HepG2 (cell line): ENCODE results near the gene PLA2G4C. TPM values are rescaled to one million over a fixed set of nuclear protein-coding genes. Genes with fewer than 3 reads are reported as not detected.

Experiments used
- ATAC-seq: fragments of 200-7000 bp; cut with Tn5 transposase; 3 replicates; pipeline ENCODE4 v1.9.1; 2020; ENCODE audit warnings: mild to moderate bottlenecking, moderate library complexity
- BruUV-seq: library from RNA; stranded (reverse); fragments of 400-500 nt; replicated peaks from 2 replicates; lab custom pipeline; 2021; lab: Mats Ljungman, UMichigan
- CTCF ChIA-PET: fragments of 300-600 bp; formaldehyde crosslinking; extraction: SDS; loops from one replicate; lab custom pipeline; 2021; ENCODE audit warnings: low total read pairs, inconsistent platforms, low intra/inter-chr PET ratio; lab: Yijun Ruan, JAX
- POLR2A ChIA-PET: fragments of 350-600 bp; sonication (Branson Sonifier 250); formaldehyde crosslinking; loops from one replicate; lab custom pipeline; 2020; ENCODE audit warnings: antibody characterized with exemption, inconsistent platforms; lab: Yijun Ruan, JAX
- DNase-seq: peaks from one replicate; pipeline ENCODE4 v3.0.0-alpha.2; 2015; ENCODE audit warnings: low spot score
- FAIRE-seq: peaks from 3 replicates; lab custom pipeline; 2011; peaks lifted over from hg19 to GRCh38; lab: Jason Lieb, UNC
- H2AFZ ChIP-seq: one replicate; pipeline ENCODE4 v1.6.1; 2011; ENCODE audit warnings: low read length, inconsistent platforms
- H3K27ac ChIP-seq: fragments of 300-600 bp; 3 replicates; pipeline ENCODE4 v1.8.0; 2011; ENCODE audit warnings: mixed run types, mild to moderate bottlenecking, mixed read lengths, low read length, inconsistent platforms; ENCODE audit not compliant: insufficient read depth; ENCODE audit errors: extremely low read length
- H3K27me3 ChIP-seq, 2 experiments: fragments of 200-600 bp in 1 of 2; 2 replicates in 1 of 2; 3 replicates in 1 of 2; pipeline versions ENCODE4 v1.6.0 to v1.8.0; 2011; ENCODE audit warnings: low read length in 2 of 2, mild to moderate bottlenecking in 2 of 2, moderate library complexity in 2 of 2, inconsistent platforms in 1 of 2; ENCODE audit not compliant: insufficient read depth in 2 of 2, control insufficient read depth in 1 of 2
- H3K36me3 ChIP-seq, 2 experiments: fragments of 200-600 bp in 1 of 2; replicated peaks in 1 of 2; 2 replicates in 1 of 2; 3 replicates in 1 of 2; pipeline versions ENCODE4 v1.5.1 to v1.8.0; 2011; ENCODE audit warnings: low read length in 2 of 2, inconsistent platforms in 1 of 2; ENCODE audit not compliant: insufficient read depth in 2 of 2, control insufficient read depth in 1 of 2
- H3K4me1 ChIP-seq: 2 replicates; pipeline ENCODE4 v1.5.1; 2012; ENCODE audit warnings: low read length, inconsistent platforms; ENCODE audit not compliant: insufficient read depth
- H3K4me2 ChIP-seq: 2 replicates; pipeline ENCODE4 v1.6.0; 2011; ENCODE audit warnings: low read depth, low read length, inconsistent platforms
- H3K4me3 ChIP-seq, 3 experiments: fragments of 200-600 bp in 1 of 3; sonication (generic), shearing (Covaris generic) in 1 of 3; replicated peaks in 1 of 3; 2 replicates each; pipeline ENCODE4 v1.5.1; 2011 to 2016; ENCODE audit warnings: low read length in 3 of 3, inconsistent platforms in 2 of 3, low read depth in 2 of 3, mild to moderate bottlenecking in 2 of 3, control low read depth in 1 of 3, mixed read lengths in 1 of 3; ENCODE audit not compliant: insufficient read depth in 1 of 3
- H3K79me2 ChIP-seq: one replicate; pipeline ENCODE4 v1.6.1; 2011; ENCODE audit warnings: low read length, inconsistent platforms; ENCODE audit not compliant: insufficient read depth
- H3K9ac ChIP-seq: 2 replicates; pipeline ENCODE4 v1.6.0; 2011; ENCODE audit warnings: mild to moderate bottlenecking, low read depth, low read length, inconsistent platforms; ENCODE audit not compliant: insufficient read depth
- H3K9me3 ChIP-seq: 2 replicates; pipeline ENCODE4 v1.5.1; 2012; ENCODE audit warnings: mild to moderate bottlenecking, low read length
- H4K20me1 ChIP-seq: 2 replicates; pipeline ENCODE4 v1.6.0; 2011; ENCODE audit warnings: inconsistent platforms, mild to moderate bottlenecking, low read length, moderate library complexity; ENCODE audit not compliant: insufficient read depth
- ARNT2 ChIP-seq: sonication (generic); formaldehyde crosslinking; IDR thresholded peaks from 2 replicates; pipeline ENCODE4 v1.8.0; 2022; ENCODE audit warnings: mild to moderate bottlenecking, low read depth, missing genetic modification reagents, moderate library complexity
- HMG20B ChIP-seq: conservative IDR thresholded peaks from 2 replicates; pipeline ENCODE4 v1.6.1; 2016; ENCODE audit warnings: missing genetic modification reagents, missing compliant biosample characterization
- KDM2A ChIP-seq: sonication (generic); formaldehyde crosslinking; IDR thresholded peaks from 2 replicates; pipeline ENCODE4 v1.4.0; 2020; ENCODE audit warnings: low read depth, missing genetic modification reagents, borderline replicate concordance
- PHB2 ChIP-seq: fragments of 450-650 bp; IDR thresholded peaks from 2 replicates; pipeline ENCODE4 v1.6.1; 2018; ENCODE audit not compliant: partially characterized antibody
- PPARG ChIP-seq: conservative IDR thresholded peaks from 2 replicates; pipeline ENCODE4 v1.6.1; 2016; ENCODE audit warnings: missing biosample characterization, missing genetic modification reagents
- SOX13 ChIP-seq, 3 experiments: fragments of 450-650 bp in 1 of 3; sonication (generic) in 1 of 3; formaldehyde crosslinking in 1 of 3; IDR thresholded peaks in 2 of 3; conservative IDR thresholded peaks in 1 of 3; 2 replicates each; pipeline versions ENCODE4 v1.5.0 to v1.6.1; 2016 to 2020; ENCODE audit warnings: antibody characterized with exemption in 1 of 3, mild to moderate bottlenecking in 1 of 3, missing compliant biosample characterization in 1 of 3, missing genetic modification reagents in 1 of 3, moderate library complexity in 1 of 3
- SOX5 ChIP-seq: IDR thresholded peaks from 2 replicates; pipeline ENCODE4 v1.6.1; 2016; ENCODE audit warnings: borderline replicate concordance
- ZBTB8A ChIP-seq: sonication (generic); formaldehyde crosslinking; IDR thresholded peaks from 2 replicates; pipeline ENCODE4 v1.4.0; 2020; ENCODE audit warnings: mild to moderate bottlenecking, low read depth, missing genetic modification reagents, borderline replicate concordance
- ZNF570 ChIP-seq: sonication (generic); formaldehyde crosslinking; IDR thresholded peaks from 2 replicates; pipeline ENCODE4 v1.4.0; 2020; ENCODE audit warnings: mild to moderate bottlenecking, missing genetic modification reagents, borderline replicate concordance
- WGBS: methylation state at CpG from one replicate; pipeline ENCODE4 v1.1.6; 2017; ENCODE audit warnings: low lambda C conversion rate; 5-methylcytosine and 5-hydroxymethylcytosine counted together
- in situ Hi-C: cut with HindIII; loops from 2 replicates; pipeline ENCODE4 v1.10.0; 2017; ENCODE audit warnings: low pct_unique_long_range_greater_than_20kb; ENCODE audit not compliant: extremely low pct_ligation_motif_present
- intact Hi-C: fragments of 100-400 bp; cut with micrococcal nuclease; formaldehyde crosslinking; loops from one replicate; pipeline ENCODE4 v1.10.0; 2022; ENCODE audit not compliant: unreplicated experiment
- polyA plus RNA-seq, 8 experiments: library from polyadenylated mRNA; depleted of rRNA in 3 of 8; stranded (reverse) in 7 of 8; unstranded in 1 of 8; fragments of >200 nt; fragmentation: Illumina TruSeq in 4 of 8; extraction: Trizol in 4 of 8; gene quantifications; 2 replicates each; pipeline versions ENCODE4 v1.2.1 to v1.2.3, GENCODE V29; 2011 to 2016; ENCODE audit warnings: low read depth in 4 of 8, missing spikeins in 1 of 8, mixed read lengths in 1 of 8; ENCODE audit not compliant: insufficient read depth in 1 of 8
- total RNA-seq, 5 experiments: library from RNA; depleted of rRNA; stranded (reverse); fragments of >200 nt; fragmentation: Illumina TruSeq; extraction: Trizol; gene quantifications; 2 replicates each; pipeline ENCODE4 v1.2.3, GENCODE V29; 2016; ENCODE audit warnings: low read depth in 1 of 5
- TF ChIP-seq, protein P1 (sequence below): conservative IDR thresholded peaks from 2 replicates; pipeline ENCODE4 v1.6.1; 2018; ENCODE audit warnings: missing genetic modification reagents
- TF ChIP-seq, protein P2 (sequence below): sonication (generic); formaldehyde crosslinking; IDR thresholded peaks from 2 replicates; pipeline ENCODE4 v1.5.0; 2020; ENCODE audit warnings: missing genetic modification reagents

PLA2G4C gene
- total and polyA plus RNA-seq, 2 of the 13 experiments (the other 11 are each of a cell fraction or from before 2014, with no cell fraction given): 1.6 to 1.7 TPM

- no peak for TF ChIP-seq PPARG
- no peak for TF ChIP-seq ARNT2 (CRISPR knock-in tag)
- TF ChIP-seq HMG20B (CRISPR knock-in tag): no peak
- no peak for TF ChIP-seq ZNF570 (CRISPR knock-in tag)
- TF ChIP-seq, protein P1, sequence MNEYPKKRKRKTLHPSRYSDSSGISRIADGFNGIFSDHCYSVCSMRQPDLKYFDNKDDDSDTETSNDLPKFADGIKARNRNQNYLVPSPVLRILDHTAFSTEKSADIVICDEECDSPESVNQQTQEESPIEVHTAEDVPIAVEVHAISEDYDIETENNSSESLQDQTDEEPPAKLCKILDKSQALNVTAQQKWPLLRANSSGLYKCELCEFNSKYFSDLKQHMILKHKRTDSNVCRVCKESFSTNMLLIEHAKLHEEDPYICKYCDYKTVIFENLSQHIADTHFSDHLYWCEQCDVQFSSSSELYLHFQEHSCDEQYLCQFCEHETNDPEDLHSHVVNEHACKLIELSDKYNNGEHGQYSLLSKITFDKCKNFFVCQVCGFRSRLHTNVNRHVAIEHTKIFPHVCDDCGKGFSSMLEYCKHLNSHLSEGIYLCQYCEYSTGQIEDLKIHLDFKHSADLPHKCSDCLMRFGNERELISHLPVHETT: no peak
Observed at GRCh38 chr19:48127561-48127960, 16.9 kb upstream of the PLA2G4C start (continued).

GRCh38 chr19:48123907-48124651 is 13.5 kb upstream of the PLA2G4C start:
- no peak overlapping the region for H3K4me3 ChIP-seq
- no peaks in the 10 kb centered on the region for H3K4me1 ChIP-seq
- H3K79me2 ChIP-seq: no peaks in the 10 kb centered on the region
- ChIA-PET CTCF (no interaction called here), POLR2A (interaction anchor here (0.9 kb wide), 1 partner anchor 14 kb away, joined by 4 read pairs; the partner anchor contains the start of gene PLA2G4C)
- in situ Hi-C loops: no loop called here
- intact Hi-C loops: no loop called here
- H3K9ac ChIP-seq: no peak overlapping the region
- peak; percentile 39 for DNase-seq
- WGBS: 91% methylated on average over 12 of the region's 12 CpGs
- ATAC-seq: no peak
- H3K27me3 ChIP-seq: no peaks in the 10 kb centered on the region; a peak in 1 of 5 replicates
- BruUV-seq: no TSS peak
- no peaks in the 10 kb centered on the region for H4K20me1 ChIP-seq
- H3K9me3 ChIP-seq: no peaks in the 10 kb centered on the region
- FAIRE-seq: no peak
- H3K36me3 ChIP-seq: peaks cover 16 to 58% of the 10 kb centered on the region in 2 experiments
- H2AFZ ChIP-seq: no peak overlapping the region
- H3K27ac ChIP-seq: no peak overlapping the region
- no peak overlapping the region for H3K4me2 ChIP-seq
- no peak for TF ChIP-seq ZBTB8A (CRISPR knock-in tag)
- no peak for TF ChIP-seq KDM2A (CRISPR knock-in tag)
- TF ChIP-seq, protein P2, sequence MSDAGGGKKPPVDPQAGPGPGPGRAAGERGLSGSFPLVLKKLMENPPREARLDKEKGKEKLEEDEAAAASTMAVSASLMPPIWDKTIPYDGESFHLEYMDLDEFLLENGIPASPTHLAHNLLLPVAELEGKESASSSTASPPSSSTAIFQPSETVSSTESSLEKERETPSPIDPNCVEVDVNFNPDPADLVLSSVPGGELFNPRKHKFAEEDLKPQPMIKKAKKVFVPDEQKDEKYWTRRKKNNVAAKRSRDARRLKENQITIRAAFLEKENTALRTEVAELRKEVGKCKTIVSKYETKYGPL (CRISPR knock-in tag): no peak
- no peak for TF ChIP-seq PHB2
- TF ChIP-seq SOX13 (IDR thresholded peaks at IDR 0.05): 0 out of 2 replicates have a peak, but pooled peaks have one; percentile 56
- peak in 1 of 2 experiments; percentile 79; a peak in 2 of 4 replicates for TF ChIP-seq SOX13 (CRISPR knock-in tag; conservative IDR thresholded peaks at IDR 0.05 in 1 of 2, IDR thresholded peaks at IDR 0.05 in 1 of 2)
- TF ChIP-seq SOX5 (CRISPR knock-in tag): peak; percentile 67; the same call in 1 of the 2 replicates
